B cell (primary cell): Measurements from ENCODE around the gene KLHDC8A. TPM values are rescaled to one million over a fixed set of nuclear protein-coding genes. Genes with fewer than 3 reads are reported as not detected.

Source experiments
- ATAC-seq: fragments of 200-7000 bp; cut with Tn5 transposase; one replicate; pipeline ENCODE4 v1.10.0; 2021; ENCODE audit warnings: low read depth, mild to moderate bottlenecking, moderate number of reproducible peaks, moderate library complexity
- CTCF ChIA-PET: fragments of 350-600 bp; sonication (Branson Sonifier 250); formaldehyde crosslinking; loops from one replicate; lab custom pipeline; 2021; ENCODE audit warnings: antibody characterized with exemption, inconsistent platforms; lab: Charles Lee
- POLR2A ChIA-PET: fragments of 350-600 bp; sonication (Branson Sonifier 250); formaldehyde crosslinking; loops from one replicate; lab custom pipeline; 2021; ENCODE audit warnings: antibody characterized with exemption; lab: Charles Lee
- DNase-seq: peaks from one replicate; pipeline ENCODE4 v3.0.0; 2013
- H2AFZ ChIP-seq: 2 replicates; pipeline ENCODE4 v1.6.1; 2012; ENCODE audit warnings: mild to moderate bottlenecking, low read depth, low read length; ENCODE audit not compliant: insufficient read depth, poor library complexity, severe bottlenecking
- H3K27ac ChIP-seq, 2 donors: 1 replicate in 1 of 2; 2 replicates in 1 of 2; pipeline ENCODE4 v1.5.1; 2012 to 2013; ENCODE audit warnings: low read length in 2 of 2, mild to moderate bottlenecking in 2 of 2, moderate library complexity in 1 of 2
- H3K27me3 ChIP-seq, 4 experiments: fragments of 200-600 bp in 1 of 4; sonication (generic) in 1 of 4; replicated peaks in 1 of 4; 1 replicate in 2 of 4; 2 replicates in 2 of 4; pipeline versions ENCODE4 v1.6.1 to v1.7.0; 2013 to 2016; ENCODE audit warnings: low read length in 3 of 4, mild to moderate bottlenecking in 2 of 4, mixed read lengths in 1 of 4, moderate library complexity in 1 of 4; ENCODE audit not compliant: insufficient read depth in 4 of 4, control insufficient read depth in 3 of 4; ENCODE audit errors: control extremely low read depth in 1 of 4
- H3K36me3 ChIP-seq, 2 experiments: replicated peaks in 1 of 2; 1 replicate in 1 of 2; 2 replicates in 1 of 2; pipeline versions ENCODE4 v1.6.1 to v1.7.1; 2013; ENCODE audit warnings: low read length in 1 of 2; ENCODE audit not compliant: insufficient read depth in 2 of 2, control insufficient read depth in 1 of 2; ENCODE audit errors: control extremely low read depth in 1 of 2, extremely low read depth in 1 of 2
- H3K4me1 ChIP-seq, 2 donors: fragments of 200-600 bp in 1 of 2; sonication (generic) in 1 of 2; 1 replicate in 1 of 2; 2 replicates in 1 of 2; pipeline versions ENCODE4 v1.5.1 to v1.6.1; 2013 to 2017; ENCODE audit warnings: low read length in 2 of 2; ENCODE audit not compliant: control insufficient read depth in 2 of 2, insufficient read depth in 2 of 2
- H3K4me2 ChIP-seq: replicated peaks from 2 replicates; pipeline ENCODE3; 2012; ENCODE audit warnings: mild to moderate bottlenecking, low read depth, low read length; ENCODE audit not compliant: poor library complexity, severe bottlenecking
- H3K4me3 ChIP-seq, 5 experiments: fragments of 200-600 bp in 1 of 5; sonication (generic) in 1 of 5; 1 replicate in 3 of 5; 2 replicates in 2 of 5; pipeline versions ENCODE4 v1.5.1 to v1.7.0; 2011 to 2016; ENCODE audit warnings: low read length in 4 of 5, mild to moderate bottlenecking in 4 of 5, low read depth in 2 of 5, control low read depth in 1 of 5, moderate library complexity in 1 of 5; ENCODE audit not compliant: insufficient read depth in 1 of 5; ENCODE audit errors: control extremely low read depth in 1 of 5, extremely low read depth in 1 of 5
- H3K79me2 ChIP-seq: fragments of 200-600 bp; sonication (generic); one replicate; pipeline ENCODE4 v1.6.0; 2016; ENCODE audit warnings: low read length; ENCODE audit not compliant: control insufficient read depth, insufficient read depth
- H3K9ac ChIP-seq: fragments of 200-600 bp; sonication (generic); 2 replicates; pipeline ENCODE4 v1.6.1; 2017; ENCODE audit warnings: mild to moderate bottlenecking, low read length, moderate library complexity
- H3K9me3 ChIP-seq, 3 donors: one replicate each; pipeline versions ENCODE4 v1.6.1 to v1.7.1; 2013; ENCODE audit warnings: low read length in 2 of 3; ENCODE audit not compliant: control insufficient read depth in 2 of 3, insufficient read depth in 1 of 3; ENCODE audit errors: control extremely low read depth in 1 of 3
- H4K20me1 ChIP-seq: 2 replicates; pipeline ENCODE4 v1.6.0; 2012; ENCODE audit warnings: mild to moderate bottlenecking, low read length; ENCODE audit not compliant: insufficient read depth, control insufficient read depth, poor library complexity, severe bottlenecking
- H3K27ac Mint-ChIP-seq: one replicate; pipeline ENCODE4 v1.8.0; 2021; ENCODE audit warnings: mixed read lengths
- H3K27me3 Mint-ChIP-seq: one replicate; pipeline ENCODE4 v1.8.0; 2021; ENCODE audit warnings: mixed read lengths
- H3K4me1 Mint-ChIP-seq: one replicate; pipeline ENCODE4 v1.8.0; 2021; ENCODE audit warnings: mixed read lengths
- H3K4me3 Mint-ChIP-seq: one replicate; pipeline ENCODE4 v1.8.0; 2021; ENCODE audit warnings: mixed read lengths
- H3K9me3 Mint-ChIP-seq: one replicate; pipeline ENCODE4 v1.8.0; 2022; ENCODE audit warnings: mixed read lengths; ENCODE audit not compliant: insufficient read depth
- EZH2 ChIP-seq: IDR thresholded peaks from 2 replicates; pipeline ENCODE4 v1.6.1; 2012; ENCODE audit warnings: borderline replicate concordance, low read depth, mild to moderate bottlenecking, moderate library complexity, low read length; ENCODE audit not compliant: insufficient read depth, poor library complexity, severe bottlenecking
- WGBS: methylation state at CpG from one replicate; pipeline ENCODE4 v1.1.5; 2013; ENCODE audit warnings: missing lambda C conversion rate; ENCODE audit not compliant: insufficient coverage; 5-methylcytosine and 5-hydroxymethylcytosine counted together
- intact Hi-C: fragments of 100-400 bp; cut with micrococcal nuclease; formaldehyde crosslinking; loops from one replicate; pipeline ENCODE4 v1.10.0; 2022
- polyA plus RNA-seq: library from polyadenylated mRNA; depleted of rRNA; stranded (reverse); fragments of >200 nt; gene quantifications from 2 replicates; pipeline ENCODE4 v1.2.3, GENCODE V29; 2012
- total RNA-seq, 2 donors: library from RNA; stranded (reverse); fragments of 120-200 nt in 1 of 2; gene quantifications; 1 replicate in 1 of 2; 2 replicates in 1 of 2; pipeline versions ENCODE4 v1.2.3 to v1.2.4, GENCODE V29; 2013 to 2022
- TF ChIP-seq, protein P1 (sequence below): fragments of 200-600 bp; IDR thresholded peaks from one replicate; pipeline ENCODE4 v1.8.0; 2022; ENCODE audit warnings: antibody characterized with exemption, mild to moderate bottlenecking

KLHDC8A gene
- total and polyA plus RNA-seq, 2 donors (not counting 1 experiment from before 2014, with no cell fraction given): 0.39 to 0.60 TPM

DNA sequence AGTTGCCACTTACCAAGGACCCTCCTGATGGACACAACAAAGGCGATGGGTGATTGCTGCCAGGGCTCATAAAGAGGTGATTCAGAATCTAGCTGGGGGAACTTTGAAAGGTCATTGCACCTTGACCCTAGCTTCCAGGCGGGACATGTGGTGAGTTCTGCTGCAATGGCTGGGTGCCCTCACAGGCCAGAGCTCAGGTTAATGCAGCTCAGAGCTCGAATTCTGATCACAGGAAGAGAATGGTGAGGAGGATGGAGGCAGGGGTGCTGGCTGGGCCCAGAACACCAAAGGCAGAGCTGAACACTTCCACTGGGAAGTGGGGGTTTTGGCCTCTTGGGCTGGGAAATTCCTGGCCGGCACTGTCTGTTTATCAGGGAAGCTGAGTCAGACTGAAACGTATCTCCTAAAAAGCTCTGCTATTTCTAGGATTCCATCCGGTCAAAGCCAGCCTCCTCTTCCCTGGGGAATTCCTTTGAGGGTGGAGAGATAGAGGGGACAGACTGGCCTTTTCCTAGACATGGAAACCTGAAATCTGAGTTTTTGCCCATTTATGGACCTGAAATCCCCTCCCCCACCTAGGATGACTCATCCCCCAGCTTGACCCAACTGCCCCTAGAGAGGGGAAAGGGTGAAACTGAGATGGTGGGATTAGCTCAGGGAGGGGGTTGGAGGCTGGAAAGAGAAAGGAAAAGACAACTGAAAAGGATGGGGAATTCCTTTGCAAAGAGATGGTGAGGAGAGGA, 62.4 kb downstream of the KLHDC8A start:
- Histone ChIP-seq H4K20me1 (no peaks in the 10 kb centered on the region), H3K36me3 (no peaks in the 10 kb centered on the region), H3K4me1 (peaks cover 64 to 89% of the 10 kb centered on the region in 2 donors), H3K27me3 (no peaks in the 10 kb centered on the region), H3K4me2 (peak overlapping the region; percentile 33), H3K9me3 (peaks cover 0 to 8% (median 0%) of the 10 kb centered on the region in 3 donors), H3K27ac (no peak overlapping the region), H3K4me3 (no peak overlapping the region), H3K79me2 (peaks cover 6% of the 10 kb centered on the region), H2AFZ (no peak overlapping the region), H3K9ac (no peak overlapping the region)
- WGBS: 76% methylated on average over 5 of the region's 6 CpGs
- TF ChIP-seq EZH2: no peak
- TF ChIP-seq, protein P1, sequence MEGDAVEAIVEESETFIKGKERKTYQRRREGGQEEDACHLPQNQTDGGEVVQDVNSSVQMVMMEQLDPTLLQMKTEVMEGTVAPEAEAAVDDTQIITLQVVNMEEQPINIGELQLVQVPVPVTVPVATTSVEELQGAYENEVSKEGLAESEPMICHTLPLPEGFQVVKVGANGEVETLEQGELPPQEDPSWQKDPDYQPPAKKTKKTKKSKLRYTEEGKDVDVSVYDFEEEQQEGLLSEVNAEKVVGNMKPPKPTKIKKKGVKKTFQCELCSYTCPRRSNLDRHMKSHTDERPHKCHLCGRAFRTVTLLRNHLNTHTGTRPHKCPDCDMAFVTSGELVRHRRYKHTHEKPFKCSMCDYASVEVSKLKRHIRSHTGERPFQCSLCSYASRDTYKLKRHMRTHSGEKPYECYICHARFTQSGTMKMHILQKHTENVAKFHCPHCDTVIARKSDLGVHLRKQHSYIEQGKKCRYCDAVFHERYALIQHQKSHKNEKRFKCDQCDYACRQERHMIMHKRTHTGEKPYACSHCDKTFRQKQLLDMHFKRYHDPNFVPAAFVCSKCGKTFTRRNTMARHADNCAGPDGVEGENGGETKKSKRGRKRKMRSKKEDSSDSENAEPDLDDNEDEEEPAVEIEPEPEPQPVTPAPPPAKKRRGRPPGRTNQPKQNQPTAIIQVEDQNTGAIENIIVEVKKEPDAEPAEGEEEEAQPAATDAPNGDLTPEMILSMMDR: no peak
- peaks cover 79% of the 10 kb centered on the region for H3K4me1 Mint-ChIP-seq
- H3K4me3 Mint-ChIP-seq: no peak overlapping the region
- DNase-seq (no peak), ATAC-seq (no peak)
- H3K27ac Mint-ChIP-seq: peak overlapping the region; percentile 81
- H3K27me3 Mint-ChIP-seq: no peaks in the 10 kb centered on the region
- no peaks in the 10 kb centered on the region for H3K9me3 Mint-ChIP-seq
- CTCF ChIA-PET: interaction anchor here (1.0 to 56.6 kb wide), 6 partner anchors 9 to 230 kb away, joined by 3 to 2421 read pairs (median 4); partner anchors contain the start of gene NUAK2
- POLR2A ChIA-PET: interaction anchor here (1.9 kb wide), 1 partner anchor 19 kb away, joined by 10 read pairs; no protein-coding TSS in a partner anchor
- intact Hi-C loops: no loop called here
